Caco-2 (cell line): ENCODE results near the gene CDKN1A. TPM values are rescaled to one million over a fixed set of nuclear protein-coding genes. Genes with fewer than 3 reads are reported as not detected.

Experiments used
- BruUV-seq: library from RNA; stranded (reverse); fragments of 400-500 nt; replicated peaks from 2 replicates; lab custom pipeline; 2021; lab: Mats Ljungman, UMichigan
- CTCF ChIA-PET: fragments of 300-600 bp; sonication (Branson Sonifier 250); formaldehyde crosslinking; loops from one replicate; lab custom pipeline; 2022; ENCODE audit warnings: antibody characterized with exemption; lab: Charles Lee
- POLR2A ChIA-PET: fragments of 300-600 bp; sonication (Branson Sonifier 250); formaldehyde crosslinking; loops from one replicate; lab custom pipeline; 2022; ENCODE audit warnings: antibody characterized with exemption; lab: Charles Lee
- DNase-seq, 2 experiments: peaks; one replicate each; pipeline versions ENCODE4 v3.0.0 to v3.0.0-alpha.2; 2020 to 2022
- H3K27me3 ChIP-seq: replicated peaks from 2 replicates; pipeline ENCODE4 v1.6.0; 2011; ENCODE audit warnings: low read length; ENCODE audit not compliant: control insufficient read depth, insufficient read depth
- H3K36me3 ChIP-seq: 2 replicates; pipeline ENCODE4 v1.5.1; 2011; ENCODE audit warnings: low read length; ENCODE audit not compliant: control insufficient read depth, insufficient read depth
- H3K4me1 ChIP-seq: fragments of 250-450 bp; sonication (Bioruptor Pico); 2 replicates; pipeline ENCODE4 v1.5.1; 2020; ENCODE audit warnings: mild to moderate bottlenecking
- H3K4me3 ChIP-seq: 2 replicates; pipeline ENCODE4 v1.5.1; 2011; ENCODE audit warnings: low read depth, mild to moderate bottlenecking, control low read depth, low read length
- H3K9me3 ChIP-seq: fragments of 250-450 bp; sonication (Bioruptor Pico); 2 replicates; pipeline ENCODE4 v1.5.1; 2020; ENCODE audit warnings: mild to moderate bottlenecking, moderate library complexity
- H3K27ac Mint-ChIP-seq: one replicate; pipeline ENCODE4 v1.8.0; 2022; ENCODE audit warnings: mixed read lengths; ENCODE audit not compliant: unreplicated experiment
- H3K27me3 Mint-ChIP-seq: one replicate; pipeline ENCODE4 v1.8.0; 2022; ENCODE audit warnings: mixed read lengths; ENCODE audit not compliant: insufficient read depth, unreplicated experiment
- H3K36me3 Mint-ChIP-seq: one replicate; pipeline ENCODE4 v1.8.0; 2022; ENCODE audit warnings: mild to moderate bottlenecking, mixed read lengths; ENCODE audit not compliant: insufficient read depth, unreplicated experiment
- H3K4me1 Mint-ChIP-seq: one replicate; pipeline ENCODE4 v1.8.0; 2022; ENCODE audit warnings: low read depth, mixed read lengths; ENCODE audit not compliant: unreplicated experiment
- H3K4me3 Mint-ChIP-seq: one replicate; pipeline ENCODE4 v1.8.0; 2022; ENCODE audit warnings: mild to moderate bottlenecking, moderate library complexity, mixed read lengths; ENCODE audit not compliant: unreplicated experiment
- H3K9me3 Mint-ChIP-seq: one replicate; pipeline ENCODE4 v1.8.0; 2022; ENCODE audit warnings: mixed read lengths; ENCODE audit not compliant: unreplicated experiment
- intact Hi-C: fragments of 100-400 bp; cut with micrococcal nuclease; formaldehyde crosslinking; loops from one replicate; pipeline ENCODE4 v1.10.0; 2022; ENCODE audit not compliant: unreplicated experiment
- total RNA-seq: library from RNA; stranded (reverse); gene quantifications from 2 replicates; pipeline ENCODE4 v1.2.3, GENCODE V29; 2022
- TF ChIP-seq, protein P1 (sequence below), 2 experiments: fragments of 200-600 bp in 1 of 2; IDR thresholded peaks; 1 replicate in 1 of 2; 2 replicates in 1 of 2; pipeline versions ENCODE4 v1.5.1 to v1.8.0; 2011 to 2022; ENCODE audit warnings: antibody characterized with exemption in 1 of 2, control low read depth in 1 of 2, inconsistent platforms in 1 of 2, low read depth in 1 of 2, low read length in 1 of 2, mild to moderate bottlenecking in 1 of 2, moderate library complexity in 1 of 2; ENCODE audit not compliant: insufficient read depth in 1 of 2, severe bottlenecking in 1 of 2, unreplicated experiment in 1 of 2

CDKN1A gene
- total RNA-seq, 1 experiment from 2014 or later = 3.0 TPM

DNA sequence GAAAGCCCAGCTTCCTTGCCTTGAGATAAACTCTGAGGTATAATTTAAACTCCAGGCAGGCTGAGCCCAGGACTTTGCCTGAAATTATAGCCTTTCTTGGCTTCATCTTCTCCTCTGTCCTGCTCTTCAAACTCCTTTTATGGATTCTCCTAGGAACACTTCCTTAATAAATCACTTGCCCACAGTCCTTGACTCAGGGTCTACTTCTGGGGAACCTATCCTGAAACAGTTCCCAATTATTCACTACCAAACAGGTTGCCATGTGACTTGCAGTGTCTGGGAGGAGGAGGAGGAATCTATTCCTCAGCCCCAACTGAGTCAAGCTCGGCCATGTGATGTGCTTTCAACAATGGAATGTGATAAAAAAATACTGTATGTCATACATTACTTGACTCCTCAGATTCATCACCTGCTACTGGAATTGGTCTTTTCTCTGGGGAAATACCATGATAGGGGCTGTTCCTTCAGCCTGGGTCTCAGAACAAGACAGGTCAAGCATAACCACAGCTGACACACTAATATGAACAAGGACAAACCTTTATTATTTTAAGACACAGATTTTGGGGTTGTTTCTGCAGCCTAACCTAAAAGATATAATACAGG, 20.5 kb upstream of the CDKN1A start:
- no peaks in the 10 kb centered on the region for H3K9me3 ChIP-seq
- H3K4me1 Mint-ChIP-seq = no peaks in the 10 kb centered on the region
- BruUV-seq = no TSS peak
- no peak overlapping the region for H3K27ac Mint-ChIP-seq
- no peaks in the 10 kb centered on the region; the same call in 1 of the 2 replicates for H3K27me3 ChIP-seq
- H3K36me3 Mint-ChIP-seq = no peaks in the 10 kb centered on the region
- H3K4me3 Mint-ChIP-seq = no peak overlapping the region
- TF ChIP-seq, protein P1, sequence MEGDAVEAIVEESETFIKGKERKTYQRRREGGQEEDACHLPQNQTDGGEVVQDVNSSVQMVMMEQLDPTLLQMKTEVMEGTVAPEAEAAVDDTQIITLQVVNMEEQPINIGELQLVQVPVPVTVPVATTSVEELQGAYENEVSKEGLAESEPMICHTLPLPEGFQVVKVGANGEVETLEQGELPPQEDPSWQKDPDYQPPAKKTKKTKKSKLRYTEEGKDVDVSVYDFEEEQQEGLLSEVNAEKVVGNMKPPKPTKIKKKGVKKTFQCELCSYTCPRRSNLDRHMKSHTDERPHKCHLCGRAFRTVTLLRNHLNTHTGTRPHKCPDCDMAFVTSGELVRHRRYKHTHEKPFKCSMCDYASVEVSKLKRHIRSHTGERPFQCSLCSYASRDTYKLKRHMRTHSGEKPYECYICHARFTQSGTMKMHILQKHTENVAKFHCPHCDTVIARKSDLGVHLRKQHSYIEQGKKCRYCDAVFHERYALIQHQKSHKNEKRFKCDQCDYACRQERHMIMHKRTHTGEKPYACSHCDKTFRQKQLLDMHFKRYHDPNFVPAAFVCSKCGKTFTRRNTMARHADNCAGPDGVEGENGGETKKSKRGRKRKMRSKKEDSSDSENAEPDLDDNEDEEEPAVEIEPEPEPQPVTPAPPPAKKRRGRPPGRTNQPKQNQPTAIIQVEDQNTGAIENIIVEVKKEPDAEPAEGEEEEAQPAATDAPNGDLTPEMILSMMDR (IDR thresholded peaks at IDR 0.05; ENCODE audit: insufficient read depth in 1 of 2, low read depth in 1 of 2, low read length in 1 of 2, severe bottlenecking in 1 of 2, unreplicated experiment in 1 of 2) = no peak
- intact Hi-C loops = no loop called here
- POLR2A ChIA-PET = no interaction called here
- H3K36me3 ChIP-seq = no peaks in the 10 kb centered on the region
- H3K27me3 Mint-ChIP-seq = peaks cover 8% of the 10 kb centered on the region
- no peak for DNase-seq
- no peaks in the 10 kb centered on the region for H3K4me1 ChIP-seq
- no peak overlapping the region for H3K4me3 ChIP-seq
- CTCF ChIA-PET = no interaction called here
- no peaks in the 10 kb centered on the region for H3K9me3 Mint-ChIP-seq

DNA sequence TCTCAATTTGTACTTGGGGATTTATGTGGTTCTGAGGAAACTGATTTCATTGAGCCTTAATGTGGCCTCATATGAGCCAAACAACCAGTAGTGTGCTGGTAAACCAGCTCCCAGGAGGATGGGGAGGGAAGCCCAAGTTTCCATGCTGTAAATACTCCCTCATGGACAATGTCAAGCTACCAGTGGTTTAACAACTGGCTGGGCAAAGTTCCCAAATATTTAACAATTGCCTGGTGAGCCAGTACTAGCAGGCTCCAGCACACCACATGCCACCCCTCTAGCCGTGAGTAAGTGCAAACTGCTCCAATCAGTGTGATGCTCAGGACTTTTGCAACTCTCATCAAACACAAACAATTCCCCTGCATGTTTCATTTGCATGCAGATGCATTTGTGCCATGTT, 19.2 kb upstream of the CDKN1A start:
- no peak overlapping the region for H3K4me3 ChIP-seq
- Mint-ChIP-seq H3K27ac (no peak overlapping the region), H3K4me1 (no peaks in the 10 kb centered on the region), H3K9me3 (no peaks in the 10 kb centered on the region), H3K4me3 (no peak overlapping the region), H3K36me3 (no peaks in the 10 kb centered on the region), H3K27me3 (peaks cover 11% of the 10 kb centered on the region)
- no TSS peak for BruUV-seq
- H3K4me1 ChIP-seq = no peaks in the 10 kb centered on the region
- H3K9me3 ChIP-seq = no peaks in the 10 kb centered on the region
- DNase-seq = no peak
- TF ChIP-seq, protein P1 (IDR thresholded peaks at IDR 0.05; ENCODE audit: insufficient read depth in 1 of 2, low read depth in 1 of 2, low read length in 1 of 2, severe bottlenecking in 1 of 2, unreplicated experiment in 1 of 2) = no peak
- POLR2A ChIA-PET = no interaction called here
- CTCF ChIA-PET = no interaction called here
- no peaks in the 10 kb centered on the region for H3K36me3 ChIP-seq
- H3K27me3 ChIP-seq = no peaks in the 10 kb centered on the region; the same call in 1 of the 2 replicates
- intact Hi-C loops = no loop called here

DNA sequence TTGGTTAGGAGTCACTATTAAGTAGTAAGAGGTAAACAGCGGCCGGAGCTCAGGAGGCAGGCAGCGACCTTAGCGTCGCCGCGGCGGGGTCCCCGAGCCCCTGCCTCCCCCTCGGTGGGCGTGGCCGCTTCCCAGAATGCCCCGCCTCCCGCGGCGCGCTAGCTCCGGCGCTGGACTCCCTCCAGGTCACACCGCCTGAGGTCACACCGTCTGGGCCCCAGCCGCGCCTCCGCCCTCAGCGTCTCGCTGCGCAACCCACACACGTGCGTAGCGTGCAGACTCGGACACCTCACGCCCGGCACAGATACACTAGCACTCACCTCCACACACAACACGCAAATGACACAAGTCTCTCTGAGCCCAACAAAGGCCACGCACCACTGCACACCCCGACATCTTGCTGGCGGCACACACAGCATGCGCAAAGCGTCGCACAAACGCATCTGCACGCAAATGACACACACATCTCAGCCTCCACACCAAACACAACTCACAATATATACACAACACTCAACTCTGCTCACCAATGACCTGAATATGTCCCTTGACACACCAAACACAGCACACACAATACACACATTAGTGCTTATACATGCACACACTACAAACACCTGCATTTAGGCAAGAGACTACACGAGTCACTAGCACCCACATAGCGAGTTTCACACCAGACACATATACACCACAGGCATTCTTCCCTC, 17.6 kb upstream of the CDKN1A start:
- no peak for DNase-seq
- Histone ChIP-seq H3K36me3 (no peaks in the 10 kb centered on the region), H3K4me1 (no peaks in the 10 kb centered on the region), H3K9me3 (no peaks in the 10 kb centered on the region), H3K4me3 (no peak overlapping the region), H3K27me3 (no peaks in the 10 kb centered on the region; the same call in 1 of the 2 replicates)
- Mint-ChIP-seq H3K27me3 (peaks cover 7% of the 10 kb centered on the region), H3K27ac (no peak overlapping the region), H3K4me1 (no peaks in the 10 kb centered on the region), H3K4me3 (no peak overlapping the region), H3K9me3 (no peaks in the 10 kb centered on the region), H3K36me3 (no peaks in the 10 kb centered on the region)
- BruUV-seq = no TSS peak
- POLR2A ChIA-PET = no interaction called here
- CTCF ChIA-PET = no interaction called here
- intact Hi-C loops = no loop called here
- TF ChIP-seq, protein P1 (IDR thresholded peaks at IDR 0.05; ENCODE audit: insufficient read depth in 1 of 2, low read depth in 1 of 2, low read length in 1 of 2, severe bottlenecking in 1 of 2, unreplicated experiment in 1 of 2) = no peak
